HG03039 (cell line): ENCODE results near the gene AMY1B.
"Not testable (repeated sequence)": the region's sequence is repeated elsewhere in the genome, so short reads cannot be mapped to it uniquely, and the experiment has no call there.

ENCODE experiments used
- ATAC-seq: cut with Tn5 transposase; IDR thresholded peaks from one replicate; pipeline ENCODE4 v1.9.1; 2021; ENCODE audit warnings: mild to moderate bottlenecking, moderate library complexity; ENCODE audit not compliant: unreplicated experiment

AMY1B gene

GRCh38 chr1:103696110-103696509, at the start of gene AMY1B:
AMY1B (minus strand) TSS chr1:103696210; CDS start chr1:103695639, 571 bp downstream.
- not testable (repeated sequence) for ATAC-seq

- ATAC-seq, result not testable (repeated sequence)
Measured at GRCh38 chr1:103745040-103745439, 49.0 kb upstream of the AMY1B start.

DNA sequence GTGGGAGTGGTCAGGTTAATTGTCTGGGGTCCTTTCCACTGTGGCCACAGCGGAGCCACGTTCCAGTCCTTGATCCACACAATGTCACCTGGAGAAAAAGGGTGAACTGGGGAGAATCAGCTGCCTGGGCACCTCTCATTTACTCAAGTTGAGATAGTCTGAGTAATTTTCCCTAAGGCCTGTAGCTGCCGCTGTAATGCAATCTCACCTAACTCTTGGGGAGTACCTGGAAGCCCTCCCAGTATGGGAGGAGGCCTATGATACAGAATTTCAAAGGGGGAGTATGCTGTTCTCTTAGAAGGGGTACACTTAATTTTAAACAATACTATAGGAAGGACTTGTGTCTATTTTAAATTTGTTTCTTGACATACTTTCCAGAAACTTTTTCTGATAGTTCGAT, 48.4 kb upstream of the AMY1B start:
- ATAC-seq, result not testable (repeated sequence)

GRCh38 chr1:103738031-103738430, 42.0 kb upstream of the AMY1B start:
- not testable (repeated sequence) for ATAC-seq

DNA sequence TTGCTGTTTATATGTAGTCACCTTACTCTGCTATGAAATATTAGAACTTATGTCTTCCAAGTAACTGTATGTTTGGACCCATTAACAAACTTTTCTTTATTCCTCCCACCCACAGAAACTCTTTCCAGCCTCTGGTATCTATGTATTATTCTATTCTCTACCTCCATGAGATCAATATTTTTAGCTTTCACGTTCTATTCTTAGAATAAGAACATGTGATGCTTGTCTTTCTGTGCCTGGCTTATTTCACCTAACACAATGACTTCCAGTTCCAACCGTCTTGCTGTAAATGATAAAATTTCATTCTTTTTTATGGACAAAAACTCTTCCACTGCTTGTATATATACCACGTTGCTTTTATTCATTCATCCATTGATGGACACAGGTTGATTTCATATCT, 39.3 kb upstream of the AMY1B start:
- ATAC-seq, result not testable (repeated sequence)

- not testable (repeated sequence) for ATAC-seq
Measured at GRCh38 chr1:103721473-103721872, 25.5 kb upstream of the AMY1B start.

DNA sequence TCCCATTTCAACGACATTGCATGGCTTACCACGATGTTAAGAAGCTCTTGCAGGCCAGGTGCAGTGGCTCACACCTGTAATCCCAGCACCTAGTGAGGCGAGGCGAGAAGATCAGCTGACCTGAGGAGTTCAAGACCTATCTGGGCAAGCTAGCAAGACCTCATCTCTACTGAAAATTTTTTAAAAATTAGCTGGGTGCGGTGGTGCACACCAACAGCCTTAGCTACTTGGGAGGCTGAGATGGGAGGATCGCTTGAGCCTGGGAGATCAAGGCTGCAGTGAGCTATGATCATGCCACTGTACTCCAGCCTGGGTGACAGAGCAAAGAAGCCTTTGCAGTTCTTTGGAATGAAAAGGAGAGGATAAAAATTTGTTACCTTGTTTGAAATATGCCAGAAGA, 21.4 kb upstream of the AMY1B start:
- ATAC-seq, result not testable (repeated sequence)

DNA sequence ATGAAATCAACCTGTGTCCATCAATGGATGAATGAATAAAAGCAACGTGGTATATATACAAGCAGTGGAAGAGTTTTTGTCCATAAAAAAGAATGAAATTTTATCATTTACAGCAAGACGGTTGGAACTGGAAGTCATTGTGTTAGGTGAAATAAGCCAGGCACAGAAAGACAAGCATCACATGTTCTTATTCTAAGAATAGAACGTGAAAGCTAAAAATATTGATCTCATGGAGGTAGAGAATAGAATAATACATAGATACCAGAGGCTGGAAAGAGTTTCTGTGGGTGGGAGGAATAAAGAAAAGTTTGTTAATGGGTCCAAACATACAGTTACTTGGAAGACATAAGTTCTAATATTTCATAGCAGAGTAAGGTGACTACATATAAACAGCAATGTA, 14.4 kb upstream of the AMY1B start:
- not testable (repeated sequence) for ATAC-seq

GRCh38 chr1:103707670-103708069, 11.7 kb upstream of the AMY1B start:
- not testable (repeated sequence) for ATAC-seq

GRCh38 chr1:103701256-103701655, 5.2 kb upstream of the AMY1B start:
- not testable (repeated sequence) for ATAC-seq

- ATAC-seq, result not testable (repeated sequence)
Measured at GRCh38 chr1:103700669-103701068, 4.7 kb upstream of the AMY1B start.

DNA sequence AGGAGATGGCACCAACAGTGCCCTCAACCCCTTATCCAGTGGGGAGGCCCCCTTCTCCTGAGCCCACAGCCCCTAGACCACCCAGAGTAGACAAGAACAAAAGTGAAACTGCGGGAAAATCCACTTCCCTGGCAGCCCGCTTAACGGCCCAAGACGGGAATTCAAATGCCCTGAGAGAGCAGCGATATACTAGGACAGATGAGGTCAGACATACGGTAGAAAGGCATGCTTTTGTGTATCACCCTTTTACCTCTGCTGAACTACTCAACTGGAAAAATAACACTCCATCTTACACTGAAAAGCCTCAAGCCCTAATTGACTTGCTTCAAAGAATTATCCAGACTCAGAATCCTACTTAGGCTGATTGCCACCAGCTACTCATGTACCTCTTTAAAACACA, 1.4 kb upstream of the AMY1B start:
- ATAC-seq, result not testable (repeated sequence)

DNA sequence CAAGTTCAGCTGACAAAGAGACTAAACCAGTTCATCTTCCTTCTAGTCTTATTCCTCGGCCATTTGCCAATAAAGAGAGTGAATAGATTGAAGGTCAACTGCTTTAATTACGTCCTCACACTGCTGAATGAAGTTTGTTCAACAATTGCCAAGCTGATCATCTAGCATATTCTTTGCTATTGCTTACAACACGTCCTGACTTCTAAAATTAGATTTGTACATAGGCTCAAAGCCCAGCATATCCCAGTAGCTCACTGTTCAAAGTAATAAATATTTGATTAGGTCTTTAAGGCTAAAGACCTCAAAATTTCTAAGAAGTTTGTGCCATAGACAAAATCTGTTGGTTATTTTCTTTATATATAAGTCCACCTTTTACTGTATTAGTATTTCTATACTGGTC, 19.7 kb downstream of the AMY1B start:
- not testable (repeated sequence) for ATAC-seq

- ATAC-seq, result not testable (repeated sequence)
Measured at GRCh38 chr1:103655460-103655859, 40.5 kb downstream of the AMY1B start, which contains the start of gene AMY1A. AMY1A (plus strand) TSS chr1:103655760; CDS start chr1:103656331, 571 bp downstream.

GRCh38 chr1:103654133-103654532, 41.9 kb downstream of the AMY1B start:
- ATAC-seq, result not testable (repeated sequence)

- not testable (repeated sequence) for ATAC-seq
Measured at GRCh38 chr1:103650889-103651288, 45.1 kb downstream of the AMY1B start.

DNA sequence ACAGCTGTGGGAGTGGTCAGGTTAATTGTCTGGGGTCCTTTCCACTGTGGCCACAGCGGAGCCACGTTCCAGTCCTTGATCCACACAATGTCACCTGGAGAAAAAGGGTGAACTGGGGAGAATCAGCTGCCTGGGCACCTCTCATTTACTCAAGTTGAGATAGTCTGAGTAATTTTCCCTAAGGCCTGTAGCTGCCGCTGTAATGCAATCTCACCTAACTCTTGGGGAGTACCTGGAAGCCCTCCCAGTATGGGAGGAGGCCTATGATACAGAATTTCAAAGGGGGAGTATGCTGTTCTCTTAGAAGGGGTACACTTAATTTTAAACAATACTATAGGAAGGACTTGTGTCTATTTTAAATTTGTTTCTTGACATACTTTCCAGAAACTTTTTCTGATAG, 45.7 kb downstream of the AMY1B start:
- ATAC-seq, result not testable (repeated sequence)

DNA sequence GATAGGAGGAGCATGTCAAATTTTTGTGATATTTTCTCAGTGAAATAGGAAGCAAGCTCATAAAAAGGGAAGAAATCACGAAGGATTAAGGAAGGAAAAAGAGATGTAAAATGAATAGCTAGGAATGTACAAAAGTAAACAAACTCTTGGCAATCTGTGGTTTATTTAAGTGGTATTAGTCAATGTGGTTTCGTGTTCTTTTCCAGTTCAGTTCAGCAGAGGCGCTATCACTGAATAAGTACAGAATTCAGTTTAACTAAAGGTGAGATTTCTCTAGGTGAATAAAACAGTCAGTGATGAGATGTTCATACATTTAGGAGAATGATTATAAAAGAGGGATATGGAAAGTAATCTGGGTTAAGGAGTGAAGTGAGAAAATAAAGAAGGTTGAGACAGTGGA, 52.1 kb downstream of the AMY1B start:
- not testable (repeated sequence) for ATAC-seq

- ATAC-seq, result not testable (repeated sequence)
Measured at GRCh38 chr1:103641194-103641593, 54.8 kb downstream of the AMY1B start.
